GM19468 (cell line): ENCODE measurements around the gene TRMT2A.

ENCODE experiments used
- ATAC-seq: cut with Tn5 transposase; IDR thresholded peaks from one replicate; pipeline ENCODE4 v1.9.1; 2021; ENCODE audit warnings: mild to moderate bottlenecking, moderate library complexity, moderate number of reproducible peaks; ENCODE audit not compliant: unreplicated experiment; ENCODE audit errors: extremely low read depth

Gene TRMT2A

GRCh38 chr22:20149257-20150250 is 32.5 kb upstream of the TRMT2A start:
- no peak for ATAC-seq

GRCh38 chr22:20148414-20148813 is 31.4 kb upstream of the TRMT2A start:
- no peak for ATAC-seq

DNA sequence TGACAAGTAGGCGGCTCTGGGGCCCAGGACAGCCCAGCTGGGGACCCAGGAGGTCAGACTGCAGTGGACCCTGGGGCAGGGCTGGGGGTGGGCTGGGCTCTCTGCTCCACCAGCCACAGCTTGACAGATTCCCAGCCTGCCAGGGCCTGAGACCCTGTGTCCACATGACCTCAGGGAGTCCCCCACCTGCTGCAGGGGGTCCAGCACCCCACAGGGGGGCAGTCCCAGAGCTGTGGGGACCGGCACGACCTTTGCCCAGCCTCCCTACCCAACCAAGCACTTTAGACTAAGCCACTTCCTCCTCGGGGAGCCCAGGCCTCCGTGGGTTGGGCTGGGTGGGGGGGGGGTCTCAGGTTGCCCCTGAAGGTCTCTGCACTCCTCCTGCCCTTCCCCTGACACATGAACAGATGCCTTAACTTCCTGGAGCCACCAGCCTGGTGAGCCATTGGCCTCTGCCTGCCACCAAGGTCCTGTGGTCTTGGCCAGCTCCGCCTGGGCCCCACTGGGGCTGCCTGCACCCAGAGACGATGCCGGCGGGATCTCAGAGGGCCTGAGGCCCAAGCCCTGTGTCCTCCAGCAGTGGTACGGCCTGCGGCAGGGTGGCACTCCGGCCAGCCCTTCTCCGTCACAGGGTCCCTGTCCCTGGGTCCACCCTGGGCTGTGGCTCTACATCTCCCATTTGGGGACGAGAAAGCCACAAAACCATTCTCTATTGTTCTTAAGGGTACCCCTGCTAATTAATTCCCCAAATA is 30.4 kb upstream of the TRMT2A start:
- ATAC-seq = no peak

GRCh38 chr22:20146777-20147176 is 29.8 kb upstream of the TRMT2A start:
- no peak for ATAC-seq

GRCh38 chr22:20145832-20146223 is 28.8 kb upstream of the TRMT2A start:
- ATAC-seq = no peak

DNA sequence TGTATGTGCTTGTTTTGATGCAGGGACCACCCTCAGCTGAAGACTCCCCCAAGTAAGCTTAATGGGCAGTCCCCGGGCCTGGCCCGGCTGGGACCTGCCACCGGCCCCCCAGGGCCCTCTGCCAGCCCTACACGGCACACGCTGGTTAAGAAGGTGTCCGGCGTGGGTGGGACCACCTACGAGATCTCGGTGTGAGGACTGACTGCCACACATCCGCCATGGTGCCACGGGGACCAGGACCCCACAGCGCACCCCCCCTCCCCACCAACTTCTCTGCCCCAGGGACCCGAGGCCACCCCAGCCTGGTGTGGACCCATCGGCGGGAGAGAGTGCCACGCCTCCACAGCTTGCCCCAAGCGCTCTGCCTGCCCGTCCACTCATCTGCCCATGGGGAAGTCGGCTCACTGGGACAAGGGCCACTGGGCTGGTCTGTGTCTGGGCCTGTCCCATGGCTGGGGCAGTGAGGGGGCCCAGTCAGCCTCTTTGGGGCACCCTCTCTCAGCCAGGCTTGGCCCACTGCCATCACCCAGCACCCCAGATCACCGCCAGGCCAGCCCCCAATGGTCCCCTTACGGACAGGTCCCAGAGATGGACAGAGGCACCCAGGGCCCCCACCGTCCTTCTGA is 28.3 kb upstream of the TRMT2A start:
- no peak for ATAC-seq

- no peak for ATAC-seq
These were observed 27.0 kb upstream of the TRMT2A start for GRCh38 chr22:20143883-20144665.

- ATAC-seq = no peak
These were observed 25.9 kb upstream of the TRMT2A start for GRCh38 chr22:20142711-20143621.

GRCh38 chr22:20141186-20142077 is 24.4 kb upstream of the TRMT2A start:
- ATAC-seq = no peak

GRCh38 chr22:20140521-20140964 is 23.5 kb upstream of the TRMT2A start:
- ATAC-seq = no peak

DNA sequence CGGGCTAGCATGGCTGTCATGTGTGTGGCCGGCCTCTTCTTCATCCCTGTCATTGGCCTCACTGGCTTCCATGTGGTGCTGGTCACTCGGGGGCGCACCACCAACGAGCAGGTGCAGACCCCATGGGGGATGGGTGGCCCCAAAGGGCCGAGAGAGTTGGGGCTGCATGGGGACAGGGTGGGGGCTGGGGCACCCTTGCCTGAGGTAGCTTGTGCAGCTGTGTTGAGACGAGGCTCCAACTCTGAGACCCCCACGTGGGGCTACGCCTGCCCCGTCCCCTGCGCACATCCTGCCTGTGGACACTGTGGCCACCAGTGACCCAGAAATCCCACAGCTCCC is 23.1 kb upstream of the TRMT2A start:
- ATAC-seq = no peak

GRCh38 chr22:20139391-20140106 is 22.5 kb upstream of the TRMT2A start:
- no peak for ATAC-seq

- no peak for ATAC-seq
These were observed 21.8 kb upstream of the TRMT2A start for GRCh38 chr22:20138868-20139267.

- ATAC-seq = no peak
These were observed 21.4 kb upstream of the TRMT2A start for GRCh38 chr22:20138417-20138738.

GRCh38 chr22:20137671-20138416 is 20.8 kb upstream of the TRMT2A start:
- no peak for ATAC-seq

- no peak for ATAC-seq
These were observed 20.1 kb upstream of the TRMT2A start for GRCh38 chr22:20137113-20137512.

DNA sequence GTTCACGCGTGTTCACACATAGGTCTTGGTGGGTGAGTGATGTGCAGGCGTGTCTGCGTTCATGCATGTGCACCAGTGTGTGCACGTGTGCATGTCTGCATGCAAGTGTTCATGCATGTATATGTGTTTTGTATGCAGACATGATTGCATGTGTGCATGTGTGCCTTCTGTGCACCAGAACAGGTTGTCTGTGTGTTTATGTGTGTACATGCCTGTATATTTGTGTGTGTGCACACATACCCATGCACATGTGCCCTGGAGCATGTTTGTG is 19.5 kb upstream of the TRMT2A start:
- ATAC-seq = no peak
